GM23338 (cell line): Measurements from ENCODE around the gene ITGA1.

Experiments
- CREB1 ChIP-seq: fragments of 250-450 bp; sonication (Bioruptor Pico); IDR thresholded peaks from 2 replicates; pipeline ENCODE4 v1.5.0; 2020; ENCODE audit warnings: low read depth, mild to moderate bottlenecking, moderate library complexity
- CTCF ChIP-seq, 2 experiments: fragments of 200-600 bp in 1 of 2; sonication (generic) in 1 of 2; conservative IDR thresholded peaks; 2 replicates each; pipeline versions ENCODE4 v1.5.1 to v1.6.1; 2016 to 2017; ENCODE audit warnings: antibody characterized with exemption in 2 of 2, low read depth in 2 of 2, mild to moderate bottlenecking in 2 of 2, moderate library complexity in 1 of 2
- ETS1 ChIP-seq: IDR thresholded peaks from 2 replicates; pipeline ENCODE4 v1.6.1; 2016; ENCODE audit warnings: antibody characterized with exemption
- EZH2 ChIP-seq: fragments of 200-600 bp; sonication (generic); IDR thresholded peaks from one replicate; pipeline ENCODE4 v1.8.0; 2017; ENCODE audit warnings: antibody characterized with exemption, mild to moderate bottlenecking, low read depth; ENCODE audit not compliant: unreplicated experiment
- EZH2phosphoT487 ChIP-seq: fragments of 200-600 bp; sonication (generic); IDR thresholded peaks from one replicate; pipeline ENCODE4 v1.8.1; 2018; ENCODE audit warnings: antibody characterized with exemption; ENCODE audit not compliant: unreplicated experiment
- JUNB ChIP-seq: IDR thresholded peaks from one replicate; pipeline ENCODE4 v1.6.1; 2016; ENCODE audit warnings: antibody characterized with exemption; ENCODE audit not compliant: unreplicated experiment
- NANOG ChIP-seq: IDR thresholded peaks from 2 replicates; pipeline ENCODE4 v1.6.1; 2016; ENCODE audit warnings: antibody characterized with exemption, borderline replicate concordance
- POLR2AphosphoS5 ChIP-seq: IDR thresholded peaks from 2 replicates; pipeline ENCODE4 v1.6.1; 2016; ENCODE audit warnings: antibody characterized with exemption, low read depth
- STAT1 ChIP-seq: IDR thresholded peaks from one replicate; pipeline ENCODE4 v1.6.1; 2016; ENCODE audit warnings: antibody characterized with exemption; ENCODE audit not compliant: unreplicated experiment
- ZNF114 ChIP-seq: fragments of 250-450 bp; sonication (Bioruptor Pico); IDR thresholded peaks from 2 replicates; pipeline ENCODE4 v1.5.0; 2020; ENCODE audit warnings: mild to moderate bottlenecking, moderate library complexity
- ZNF331 ChIP-seq: fragments of 250-450 bp; sonication (Bioruptor Pico); IDR thresholded peaks from 2 replicates; pipeline ENCODE4 v1.5.0; 2020; ENCODE audit warnings: low read depth, mild to moderate bottlenecking, moderate library complexity
- TF ChIP-seq, protein P1 (sequence below): IDR thresholded peaks from one replicate; pipeline ENCODE4 v1.6.1; 2018; ENCODE audit warnings: antibody characterized with exemption; ENCODE audit not compliant: unreplicated experiment
- TF ChIP-seq, protein P2 (sequence below): fragments of 250-450 bp; sonication (Bioruptor Pico); IDR thresholded peaks from 2 replicates; pipeline ENCODE4 v1.5.0; 2020; ENCODE audit warnings: mild to moderate bottlenecking, moderate library complexity

DNA sequence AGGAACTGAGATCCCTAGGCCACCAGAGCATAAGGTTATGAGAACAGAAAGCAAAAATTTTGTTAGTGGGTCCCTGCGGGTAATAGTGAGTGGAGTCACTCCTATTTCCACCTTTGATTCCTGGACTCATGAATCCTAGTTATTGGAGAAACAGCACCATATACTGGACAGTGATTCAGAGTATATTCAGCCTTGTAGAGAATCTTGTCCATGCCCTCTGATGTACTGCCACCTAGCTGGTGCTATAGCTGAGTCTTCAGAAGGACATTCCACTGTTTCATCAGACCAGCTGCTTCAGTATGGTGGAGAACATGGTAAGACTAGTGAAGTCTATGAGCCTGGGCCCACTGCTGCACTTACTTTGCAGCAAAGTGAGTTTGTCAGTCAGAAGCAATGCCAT, 176.4 kb downstream of the ITGA1 start:
- TF ChIP-seq EZH2 (no peak), CTCF (conservative IDR thresholded peaks at IDR 0.05; ENCODE audit: low read depth in 2 of 2) (peak in 1 of 2 experiments; percentile 17; a peak in 1 of 4 replicates), CREB1 (CRISPR knock-in tag) (no peak), EZH2phosphoT487 (no peak), ZNF331 (no peak), ETS1 (no peak), POLR2AphosphoS5 (no peak), JUNB (no peak), NANOG (no peak), ZNF114 (no peak), STAT1 (no peak)
- TF ChIP-seq, protein P1, sequence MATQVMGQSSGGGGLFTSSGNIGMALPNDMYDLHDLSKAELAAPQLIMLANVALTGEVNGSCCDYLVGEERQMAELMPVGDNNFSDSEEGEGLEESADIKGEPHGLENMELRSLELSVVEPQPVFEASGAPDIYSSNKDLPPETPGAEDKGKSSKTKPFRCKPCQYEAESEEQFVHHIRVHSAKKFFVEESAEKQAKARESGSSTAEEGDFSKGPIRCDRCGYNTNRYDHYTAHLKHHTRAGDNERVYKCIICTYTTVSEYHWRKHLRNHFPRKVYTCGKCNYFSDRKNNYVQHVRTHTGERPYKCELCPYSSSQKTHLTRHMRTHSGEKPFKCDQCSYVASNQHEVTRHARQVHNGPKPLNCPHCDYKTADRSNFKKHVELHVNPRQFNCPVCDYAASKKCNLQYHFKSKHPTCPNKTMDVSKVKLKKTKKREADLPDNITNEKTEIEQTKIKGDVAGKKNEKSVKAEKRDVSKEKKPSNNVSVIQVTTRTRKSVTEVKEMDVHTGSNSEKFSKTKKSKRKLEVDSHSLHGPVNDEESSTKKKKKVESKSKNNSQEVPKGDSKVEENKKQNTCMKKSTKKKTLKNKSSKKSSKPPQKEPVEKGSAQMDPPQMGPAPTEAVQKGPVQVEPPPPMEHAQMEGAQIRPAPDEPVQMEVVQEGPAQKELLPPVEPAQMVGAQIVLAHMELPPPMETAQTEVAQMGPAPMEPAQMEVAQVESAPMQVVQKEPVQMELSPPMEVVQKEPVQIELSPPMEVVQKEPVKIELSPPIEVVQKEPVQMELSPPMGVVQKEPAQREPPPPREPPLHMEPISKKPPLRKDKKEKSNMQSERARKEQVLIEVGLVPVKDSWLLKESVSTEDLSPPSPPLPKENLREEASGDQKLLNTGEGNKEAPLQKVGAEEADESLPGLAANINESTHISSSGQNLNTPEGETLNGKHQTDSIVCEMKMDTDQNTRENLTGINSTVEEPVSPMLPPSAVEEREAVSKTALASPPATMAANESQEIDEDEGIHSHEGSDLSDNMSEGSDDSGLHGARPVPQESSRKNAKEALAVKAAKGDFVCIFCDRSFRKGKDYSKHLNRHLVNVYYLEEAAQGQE = no peak
- TF ChIP-seq, protein P2, sequence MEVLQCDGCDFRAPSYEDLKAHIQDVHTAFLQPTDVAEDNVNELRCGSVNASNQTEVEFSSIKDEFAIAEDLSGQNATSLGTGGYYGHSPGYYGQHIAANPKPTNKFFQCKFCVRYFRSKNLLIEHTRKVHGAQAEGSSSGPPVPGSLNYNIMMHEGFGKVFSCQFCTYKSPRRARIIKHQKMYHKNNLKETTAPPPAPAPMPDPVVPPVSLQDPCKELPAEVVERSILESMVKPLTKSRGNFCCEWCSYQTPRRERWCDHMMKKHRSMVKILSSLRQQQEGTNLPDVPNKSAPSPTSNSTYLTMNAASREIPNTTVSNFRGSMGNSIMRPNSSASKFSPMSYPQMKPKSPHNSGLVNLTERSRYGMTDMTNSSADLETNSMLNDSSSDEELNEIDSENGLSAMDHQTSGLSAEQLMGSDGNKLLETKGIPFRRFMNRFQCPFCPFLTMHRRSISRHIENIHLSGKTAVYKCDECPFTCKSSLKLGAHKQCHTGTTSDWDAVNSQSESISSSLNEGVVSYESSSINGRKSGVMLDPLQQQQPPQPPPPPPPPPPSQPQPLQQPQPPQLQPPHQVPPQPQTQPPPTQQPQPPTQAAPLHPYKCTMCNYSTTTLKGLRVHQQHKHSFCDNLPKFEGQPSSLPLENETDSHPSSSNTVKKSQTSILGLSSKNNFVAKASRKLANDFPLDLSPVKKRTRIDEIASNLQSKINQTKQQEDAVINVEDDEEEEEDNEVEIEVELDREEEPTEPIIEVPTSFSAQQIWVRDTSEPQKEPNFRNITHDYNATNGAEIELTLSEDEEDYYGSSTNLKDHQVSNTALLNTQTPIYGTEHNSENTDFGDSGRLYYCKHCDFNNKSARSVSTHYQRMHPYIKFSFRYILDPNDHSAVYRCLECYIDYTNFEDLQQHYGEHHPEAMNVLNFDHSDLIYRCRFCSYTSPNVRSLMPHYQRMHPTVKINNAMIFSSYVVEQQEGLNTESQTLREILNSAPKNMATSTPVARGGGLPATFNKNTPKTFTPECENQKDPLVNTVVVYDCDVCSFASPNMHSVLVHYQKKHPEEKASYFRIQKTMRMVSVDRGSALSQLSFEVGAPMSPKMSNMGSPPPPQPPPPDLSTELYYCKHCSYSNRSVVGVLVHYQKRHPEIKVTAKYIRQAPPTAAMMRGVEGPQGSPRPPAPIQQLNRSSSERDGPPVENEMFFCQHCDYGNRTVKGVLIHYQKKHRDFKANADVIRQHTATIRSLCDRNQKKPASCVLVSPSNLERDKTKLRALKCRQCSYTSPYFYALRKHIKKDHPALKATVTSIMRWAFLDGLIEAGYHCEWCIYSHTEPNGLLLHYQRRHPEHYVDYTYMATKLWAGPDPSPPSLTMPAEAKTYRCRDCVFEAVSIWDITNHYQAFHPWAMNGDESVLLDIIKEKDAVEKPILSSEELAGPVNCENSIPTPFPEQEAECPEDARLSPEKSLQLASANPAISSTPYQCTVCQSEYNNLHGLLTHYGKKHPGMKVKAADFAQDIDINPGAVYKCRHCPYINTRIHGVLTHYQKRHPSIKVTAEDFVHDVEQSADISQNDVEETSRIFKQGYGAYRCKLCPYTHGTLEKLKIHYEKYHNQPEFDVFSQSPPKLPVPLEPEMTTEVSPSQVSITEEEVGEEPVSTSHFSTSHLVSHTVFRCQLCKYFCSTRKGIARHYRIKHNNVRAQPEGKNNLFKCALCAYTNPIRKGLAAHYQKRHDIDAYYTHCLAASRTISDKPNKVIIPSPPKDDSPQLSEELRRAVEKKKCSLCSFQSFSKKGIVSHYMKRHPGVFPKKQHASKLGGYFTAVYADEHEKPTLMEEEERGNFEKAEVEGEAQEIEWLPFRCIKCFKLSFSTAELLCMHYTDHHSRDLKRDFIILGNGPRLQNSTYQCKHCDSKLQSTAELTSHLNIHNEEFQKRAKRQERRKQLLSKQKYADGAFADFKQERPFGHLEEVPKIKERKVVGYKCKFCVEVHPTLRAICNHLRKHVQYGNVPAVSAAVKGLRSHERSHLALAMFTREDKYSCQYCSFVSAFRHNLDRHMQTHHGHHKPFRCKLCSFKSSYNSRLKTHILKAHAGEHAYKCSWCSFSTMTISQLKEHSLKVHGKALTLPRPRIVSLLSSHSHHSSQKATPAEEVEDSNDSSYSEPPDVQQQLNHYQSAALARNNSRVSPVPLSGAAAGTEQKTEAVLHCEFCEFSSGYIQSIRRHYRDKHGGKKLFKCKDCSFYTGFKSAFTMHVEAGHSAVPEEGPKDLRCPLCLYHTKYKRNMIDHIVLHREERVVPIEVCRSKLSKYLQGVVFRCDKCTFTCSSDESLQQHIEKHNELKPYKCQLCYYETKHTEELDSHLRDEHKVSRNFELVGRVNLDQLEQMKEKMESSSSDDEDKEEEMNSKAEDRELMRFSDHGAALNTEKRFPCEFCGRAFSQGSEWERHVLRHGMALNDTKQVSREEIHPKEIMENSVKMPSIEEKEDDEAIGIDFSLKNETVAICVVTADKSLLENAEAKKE (CRISPR knock-in tag) = no peak
